Adipose tissue (tissue), 3 donors: ENCODE results near the gene ARL2BP. TPM values are rescaled to one million over a fixed set of nuclear protein-coding genes. Genes with fewer than 3 reads are reported as not detected.

Experiments
- H3K27ac ChIP-seq: one replicate; pipeline ENCODE4 v1.5.1; 2013; ENCODE audit warnings: low read depth, low read length
- WGBS, 3 donors: extraction: QIAGEN DNeasy Blood & Tissue Kit; methylation state at CpG; one replicate each; pipeline ENCODE4 v1.1.7; 2013; 5-methylcytosine and 5-hydroxymethylcytosine counted together
- polyA plus RNA-seq, 3 donors: library from polyadenylated mRNA; stranded (reverse); fragments of 200-250 nt; gene quantifications; one replicate each; pipeline ENCODE4 v1.2.3, GENCODE V29; 2013
- donor health status: healthy with polysubstance abuse.
- donor health status: Bipolar disorder and iron deficiency.
- donor health status: healthy.

The ARL2BP gene
- polyA plus RNA-seq, 3 donors: 17.4 to 57.9 (median 35.5) TPM

DNA sequence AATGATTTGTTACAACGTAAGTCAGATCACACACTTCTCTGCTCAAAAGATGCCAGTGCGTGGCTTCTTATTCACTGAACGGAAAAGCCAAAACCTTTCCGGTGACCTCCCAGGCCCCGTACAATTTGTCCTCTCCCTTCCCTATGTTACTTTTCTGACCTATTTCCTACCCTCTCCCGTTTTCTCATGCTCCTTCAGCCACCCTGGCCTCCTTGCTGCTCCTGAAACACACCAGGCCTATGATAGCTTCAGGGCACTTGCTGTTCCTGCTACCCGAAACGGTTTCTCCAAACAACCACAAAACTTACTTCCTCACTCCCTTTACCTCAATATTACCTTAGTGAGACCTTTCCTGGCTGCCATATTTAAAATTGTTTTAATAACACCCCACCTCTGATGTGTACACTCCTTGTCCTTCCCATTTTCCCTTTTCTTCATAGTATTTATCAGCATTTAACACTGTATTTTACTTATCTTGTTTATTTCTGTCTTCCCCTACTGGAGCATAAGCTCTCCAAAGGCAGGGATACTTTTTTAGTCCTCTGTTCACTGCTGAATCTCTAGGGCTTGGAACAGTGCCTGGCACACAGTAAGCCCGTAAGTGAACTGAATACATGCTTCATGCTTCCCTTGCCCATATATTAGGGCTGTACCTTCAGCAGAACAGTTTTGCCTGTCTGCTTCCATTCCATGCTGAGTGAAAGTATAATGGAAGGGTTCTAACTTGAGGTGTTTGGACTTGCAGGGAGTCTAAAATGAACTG, 10.9 kb upstream of the ARL2BP start:
- 92 to 93% (median 93%) methylated on average over 9 of the region's 9 CpGs for WGBS, 3 donors
- no peak overlapping the region for H3K27ac ChIP-seq

DNA sequence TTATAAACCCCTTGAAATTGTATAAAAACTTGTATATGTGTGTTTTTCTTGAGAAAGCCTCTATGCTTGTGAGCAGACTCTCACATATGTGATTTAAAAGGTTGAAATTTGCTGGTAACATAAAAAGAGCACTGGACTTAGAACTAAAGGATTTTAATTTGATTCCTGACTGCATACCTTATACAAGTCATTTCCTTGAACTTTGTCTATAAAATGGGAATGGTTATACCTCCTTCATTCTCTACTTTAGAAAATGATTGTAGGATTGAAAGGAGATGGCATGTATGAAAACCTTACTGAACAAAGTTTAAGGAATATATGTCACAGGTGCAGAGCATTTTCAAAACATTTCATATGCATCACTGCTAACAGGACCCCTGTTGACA, 10.4 kb upstream of the ARL2BP start:
- no peak overlapping the region for H3K27ac ChIP-seq

DNA sequence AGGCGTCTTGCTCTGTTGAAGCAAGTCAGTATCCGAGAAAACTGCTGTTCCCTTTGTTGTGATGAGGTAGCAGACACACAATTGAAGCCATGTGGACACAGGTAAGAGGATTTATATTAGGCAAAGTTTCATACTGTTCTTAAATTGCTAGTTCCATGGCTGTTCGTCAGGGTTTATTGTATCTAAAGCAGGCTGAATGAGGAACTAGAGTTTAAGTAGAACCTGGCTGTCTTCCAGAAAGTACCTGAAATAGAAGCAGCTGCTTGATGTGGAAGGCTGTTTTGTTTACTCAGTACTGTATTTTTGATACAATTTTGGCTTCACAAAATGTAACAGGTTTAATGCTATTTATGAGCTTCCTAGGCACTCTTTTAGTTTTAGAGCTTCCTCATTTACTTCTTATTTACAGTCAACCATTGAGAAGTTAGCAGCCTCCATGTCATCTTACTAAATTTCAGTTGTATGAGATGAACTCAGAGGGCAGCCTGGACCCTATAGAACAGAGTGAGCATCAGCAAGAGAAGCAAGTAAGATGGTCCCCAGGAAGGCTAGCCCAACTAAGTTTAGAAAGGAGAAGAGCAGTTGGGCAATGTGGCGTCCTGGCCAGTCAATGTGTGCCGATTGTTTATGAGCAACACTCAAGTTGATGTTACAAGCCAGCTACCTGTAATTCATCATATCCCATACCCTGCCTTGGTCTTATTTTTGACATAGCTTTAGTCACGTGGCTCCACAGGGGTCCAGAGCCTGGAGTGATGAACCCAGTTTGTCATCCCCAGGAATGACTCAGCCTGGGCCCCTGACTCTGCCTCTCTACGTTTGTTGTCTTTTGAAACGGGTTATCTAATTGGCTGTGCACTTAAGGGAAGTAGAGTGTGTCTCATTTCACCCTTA, 9.7 kb upstream of the ARL2BP start:
- no peak overlapping the region for H3K27ac ChIP-seq
- 64 to 84% (median 79%) methylated on average over 8 of the region's 8 CpGs for WGBS, 3 donors

DNA sequence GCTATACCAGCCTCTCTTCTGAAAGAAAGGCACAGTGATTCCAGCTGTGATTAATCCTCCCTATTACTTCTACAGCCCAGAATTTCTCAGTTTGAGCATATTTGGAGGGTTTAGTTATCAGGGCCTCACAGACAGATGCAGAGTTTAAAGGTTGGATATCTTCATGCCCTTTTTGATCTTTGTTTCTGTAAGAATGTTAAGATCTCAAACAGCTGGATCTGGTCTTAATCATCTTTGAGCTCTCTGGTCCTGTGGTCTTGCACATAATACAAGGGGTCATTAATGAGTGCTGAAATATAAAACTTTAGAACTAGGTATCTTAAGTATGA, 9.1 kb upstream of the ARL2BP start:
- H3K27ac ChIP-seq: no peak overlapping the region

DNA sequence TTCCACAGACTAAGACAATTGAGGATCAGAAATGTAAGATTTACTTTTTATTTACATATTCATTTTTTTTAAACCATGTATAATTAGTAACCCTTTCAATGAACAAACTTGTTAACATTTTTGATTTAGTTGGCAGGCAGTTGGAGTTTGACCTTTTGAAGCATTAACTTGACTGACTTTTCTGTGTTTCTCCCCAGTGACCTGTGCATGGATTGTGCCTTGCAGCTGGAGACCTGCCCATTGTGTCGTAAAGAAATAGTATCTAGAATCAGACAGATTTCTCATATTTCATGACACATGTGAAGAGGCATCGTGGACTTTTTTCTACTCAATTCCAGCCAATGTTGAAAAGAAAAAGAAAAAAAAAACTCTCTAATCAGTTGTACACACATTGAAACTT, 6.4 kb upstream of the ARL2BP start:
- 56 to 83% (median 79%) methylated on average over 2 of the region's 2 CpGs for WGBS, 3 donors
- H3K27ac ChIP-seq: no peak overlapping the region

DNA sequence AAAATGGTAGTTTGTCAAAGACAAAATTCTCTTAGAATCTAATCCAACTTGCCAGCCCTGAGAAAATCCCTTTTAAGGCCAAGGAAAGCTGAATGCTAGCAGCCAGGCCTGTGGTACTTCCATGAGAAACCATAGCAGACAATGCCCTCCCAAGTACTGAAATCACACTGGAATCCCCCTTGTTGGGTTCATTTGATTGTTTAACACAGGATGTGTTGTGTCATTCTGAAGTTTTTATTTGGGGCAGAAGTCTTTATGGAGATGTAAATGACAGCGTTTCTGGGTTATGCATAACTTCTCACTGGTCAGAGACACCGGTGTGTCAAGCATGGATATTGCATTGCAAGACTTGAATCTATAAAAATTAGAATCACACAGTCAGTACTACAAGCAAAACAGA, 6.0 kb upstream of the ARL2BP start:
- H3K27ac ChIP-seq: no peak overlapping the region
- WGBS, 3 donors: 62 to 81% (median 62%) methylated on average over 2 of the region's 2 CpGs

DNA sequence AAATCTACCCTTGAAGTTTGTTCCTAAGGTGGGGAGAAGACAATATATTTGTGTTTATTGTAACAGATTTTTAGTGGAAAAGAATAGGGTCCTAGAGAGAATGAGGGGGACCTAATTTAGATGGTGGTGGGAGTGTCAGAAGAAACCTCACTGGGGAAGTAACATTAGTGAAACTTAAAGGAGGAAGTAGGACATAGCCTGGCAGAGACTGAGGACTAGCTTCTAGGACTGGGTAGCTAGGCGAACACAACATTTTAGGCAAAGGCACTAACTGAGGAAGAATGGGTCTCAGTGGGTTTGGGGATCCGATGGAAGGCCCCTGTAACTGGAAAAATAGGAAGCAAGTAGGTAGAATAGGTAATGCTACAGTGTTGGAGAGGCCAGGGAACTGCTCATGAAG, 4.2 kb upstream of the ARL2BP start:
- H3K27ac ChIP-seq: no peak overlapping the region
- WGBS, 3 donors: 80 to 95% (median 93%) methylated on average over 2 of the region's 2 CpGs

DNA sequence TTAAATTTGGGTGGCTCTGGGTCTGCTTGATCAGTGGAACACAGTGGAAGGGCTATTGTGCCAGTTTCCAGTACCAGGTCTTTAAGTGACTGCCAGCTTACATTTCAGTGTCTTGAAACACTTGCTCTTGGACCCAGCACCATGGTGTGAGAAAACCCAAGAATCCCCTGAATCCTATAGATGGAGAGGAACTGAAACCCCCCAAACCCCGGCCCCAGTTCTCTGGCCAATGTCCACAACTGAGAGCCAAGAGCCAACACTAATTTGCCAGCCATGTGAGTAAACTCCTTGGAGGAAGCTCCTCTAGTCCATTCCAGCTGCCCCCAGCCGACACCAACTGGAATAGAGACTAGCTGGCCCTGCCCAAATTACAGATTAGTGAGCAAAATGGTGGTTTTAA, 2.4 kb upstream of the ARL2BP start:
- H3K27ac ChIP-seq: no peak overlapping the region
- 88 to 94% (median 91%) methylated on average over 2 of the region's 2 CpGs for WGBS, 3 donors

DNA sequence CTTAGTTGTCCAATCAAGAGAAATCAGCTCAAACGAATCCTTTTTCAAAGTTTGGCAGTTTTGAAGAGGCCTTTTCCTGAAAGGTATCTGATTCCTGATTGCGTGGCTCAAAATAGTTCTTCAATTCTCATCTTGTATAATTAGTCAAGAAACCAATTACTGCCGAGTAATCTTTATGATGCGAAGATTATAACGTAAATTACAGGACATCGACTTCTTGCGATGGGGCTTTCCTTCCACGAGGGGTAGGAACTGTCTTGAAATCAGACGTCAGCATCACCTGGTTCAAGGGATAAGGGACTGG, 644 bp upstream of the ARL2BP start:
- no peak overlapping the region for H3K27ac ChIP-seq
- WGBS, 3 donors: 7 to 10% (median 8%) methylated on average over 9 of the region's 9 CpGs

DNA sequence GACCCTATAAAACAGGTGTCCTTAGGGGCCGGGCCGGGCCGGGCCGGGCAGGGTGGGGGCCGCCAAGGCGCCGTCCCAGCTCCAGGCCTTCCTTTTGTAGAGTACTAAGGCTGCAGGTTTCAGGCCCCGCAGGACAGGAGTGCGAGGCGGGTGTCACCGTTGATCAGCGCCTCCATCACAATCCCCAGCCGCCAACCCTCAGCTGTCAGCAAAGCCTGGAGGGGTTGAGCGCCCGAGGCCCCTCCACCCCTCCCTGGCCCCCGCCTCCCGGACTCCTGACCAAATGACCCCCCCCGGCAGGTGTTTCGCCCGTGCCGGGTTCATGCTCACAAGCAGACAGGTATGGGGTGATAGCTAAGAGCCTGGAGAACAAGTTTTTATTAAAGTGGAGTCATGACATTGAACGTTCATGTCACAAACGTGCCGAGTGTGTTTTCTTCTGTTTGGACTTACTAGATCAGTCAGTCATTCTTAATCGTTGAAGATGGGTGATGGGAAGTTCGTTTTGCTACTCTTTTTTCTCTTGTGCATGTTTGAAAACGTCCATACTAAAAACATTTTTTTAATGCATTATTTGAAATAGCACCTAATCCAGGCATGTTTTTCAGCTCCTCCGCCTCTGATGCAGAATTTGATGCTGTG, 534 bp downstream of the ARL2BP start:
- WGBS, 3 donors: 4% methylated on average over 25 to 28 of the region's 28 CpGs

DNA sequence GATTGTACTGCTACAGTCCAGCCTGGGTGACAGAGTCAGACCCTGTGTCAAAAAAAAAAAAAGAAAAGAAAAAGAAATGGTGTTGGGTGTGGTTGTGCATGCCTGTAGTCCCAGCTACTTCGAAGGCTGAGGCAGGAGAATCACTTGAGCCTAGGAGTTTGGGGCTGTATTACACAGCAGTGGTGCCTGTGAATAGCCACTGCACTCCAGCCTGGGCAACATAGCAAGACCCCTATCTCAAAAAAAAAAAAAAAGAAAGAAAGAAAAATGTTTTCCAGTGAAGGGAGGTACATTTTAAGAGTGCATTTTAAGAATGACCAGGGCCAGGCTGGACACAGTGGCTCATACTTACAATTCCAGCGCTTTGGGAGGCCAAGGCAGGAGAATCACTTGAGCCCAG, 6.3 kb downstream of the ARL2BP start:
- 94 to 98% (median 98%) methylated on average over 2 of the region's 2 CpGs for WGBS, 3 donors
- no peak overlapping the region for H3K27ac ChIP-seq

More for the DNA sequence above, 534 bp downstream of the ARL2BP start:
- H3K27ac ChIP-seq: peak overlapping the region; percentile 71

DNA sequence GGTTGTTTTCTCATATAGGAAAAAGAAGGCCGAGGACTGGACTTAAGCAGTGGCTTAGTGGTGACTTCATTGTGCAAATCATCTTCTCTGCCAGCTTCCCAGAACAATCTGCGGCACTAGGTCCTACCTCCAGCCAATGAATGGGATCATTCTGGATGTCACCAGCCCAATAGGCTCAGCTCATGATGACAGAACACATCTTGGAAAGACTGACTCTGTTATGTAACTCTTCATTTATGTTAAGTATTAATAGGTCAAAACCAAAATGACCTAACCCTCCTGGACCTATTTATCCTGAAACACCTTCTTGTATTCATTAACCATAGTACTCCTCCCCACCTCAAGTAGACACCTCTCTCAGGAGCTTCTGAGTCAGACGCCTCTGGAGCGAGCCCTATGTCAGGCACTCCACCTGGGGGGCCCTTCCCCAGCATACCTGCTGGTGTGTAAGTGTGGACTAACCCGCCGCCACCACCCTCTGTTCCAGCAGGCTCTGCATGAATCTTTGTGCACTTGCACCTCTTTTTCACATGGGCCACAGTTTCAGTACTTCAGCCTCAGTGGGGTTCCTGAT, 7.2 kb downstream of the ARL2BP start:
- WGBS, 3 donors: 72 to 95% (median 93%) methylated on average over 6 of the region's 6 CpGs
- H3K27ac ChIP-seq: no peak overlapping the region

DNA sequence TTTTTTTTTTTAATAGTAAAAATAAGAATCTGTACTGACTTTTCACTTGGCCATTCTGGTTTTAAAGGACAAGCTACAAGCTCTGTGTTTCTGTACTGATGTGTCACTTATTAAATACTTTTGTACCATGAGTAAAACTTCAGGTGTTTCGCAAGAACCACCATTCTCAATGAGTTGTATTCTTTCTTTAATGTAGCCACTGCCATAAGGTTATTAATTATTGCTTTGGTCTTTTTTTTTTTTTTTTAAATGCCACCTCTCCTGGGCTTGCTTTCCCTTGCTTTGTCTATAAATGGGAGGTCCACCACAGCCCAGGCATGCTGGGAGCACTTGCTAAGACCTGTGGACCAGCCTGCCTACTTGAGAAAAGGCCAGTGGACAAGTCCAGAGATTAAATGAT, 8.4 kb downstream of the ARL2BP start:
- 76 to 100% (median 100%) methylated on average over 1 of the region's 1 CpG for WGBS, 3 donors
- no peak overlapping the region for H3K27ac ChIP-seq

DNA sequence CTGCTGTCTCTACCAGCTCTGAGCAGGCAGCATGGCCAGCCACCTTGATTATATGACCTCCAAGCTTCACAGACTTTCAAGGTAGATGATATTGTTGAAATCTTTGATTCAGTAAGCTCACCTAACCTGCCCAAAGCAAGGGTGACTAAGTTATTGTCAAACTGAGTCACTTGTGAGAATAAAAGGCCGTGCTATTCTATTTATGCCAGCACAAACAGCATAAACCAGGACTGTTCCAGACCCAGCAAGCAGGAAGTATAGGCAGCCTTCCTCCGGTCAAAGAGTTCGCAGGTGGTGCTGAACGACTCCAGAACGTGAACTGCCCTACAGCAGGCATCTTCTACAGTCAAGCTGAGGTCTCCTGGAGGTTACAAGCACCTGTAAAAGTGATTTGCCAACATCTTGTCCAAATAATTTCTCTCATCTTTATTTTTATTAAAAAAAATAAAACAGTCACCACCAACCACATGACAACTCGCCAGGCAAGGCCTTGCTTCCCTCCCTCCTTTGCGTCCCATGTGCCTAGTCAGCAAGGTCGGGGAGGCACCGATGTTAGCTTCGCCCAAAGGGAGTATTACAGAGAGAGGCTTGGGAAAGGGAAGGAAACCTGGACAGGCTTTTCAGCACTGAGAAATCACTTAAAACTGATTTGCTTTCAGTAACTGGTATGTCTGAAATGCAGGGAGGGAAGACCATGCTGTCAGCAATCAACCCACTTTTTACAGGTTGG, 10.8 kb downstream of the ARL2BP start:
- 85 to 91% (median 85%) methylated on average over 10 of the region's 10 CpGs for WGBS, 3 donors
- H3K27ac ChIP-seq: no peak overlapping the region

DNA sequence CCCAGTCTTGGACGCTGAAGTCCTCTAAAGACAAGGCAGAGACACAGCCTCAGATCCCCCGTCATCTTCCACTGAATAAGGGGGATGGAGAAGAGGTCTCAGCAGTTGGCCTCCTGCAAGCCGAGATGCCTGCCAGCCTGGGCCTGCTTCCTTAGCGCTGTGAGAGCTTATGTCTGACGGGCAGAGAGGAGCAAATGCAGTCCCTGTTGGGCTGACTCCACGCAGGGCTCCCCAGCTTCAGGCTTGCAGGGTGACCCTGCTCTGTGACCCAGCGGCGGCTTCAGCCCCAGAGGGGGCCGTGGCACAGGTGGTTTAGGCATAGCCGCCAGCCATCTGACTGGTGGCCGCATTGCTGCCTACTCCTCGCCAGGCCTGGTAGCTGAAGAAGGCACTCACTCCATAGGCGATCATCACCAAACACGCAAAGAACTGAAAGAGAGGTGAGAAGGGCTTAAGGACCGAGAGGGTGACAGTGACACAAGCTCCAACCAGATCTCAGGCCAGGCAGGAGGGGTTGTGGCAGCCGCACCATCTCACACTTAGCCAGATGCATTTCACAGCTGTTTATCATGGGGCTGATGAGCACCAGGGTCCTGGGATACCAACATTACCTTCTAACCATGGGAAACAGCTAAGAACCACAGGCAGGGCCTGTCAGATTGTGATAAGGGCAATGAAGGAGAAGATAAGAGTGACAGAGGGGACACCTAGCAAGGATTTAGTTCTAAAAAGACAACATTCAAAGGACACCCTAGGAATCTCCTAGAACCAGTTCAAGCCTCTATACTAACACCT, 11.7 kb downstream of the ARL2BP start:
- H3K27ac ChIP-seq: no peak overlapping the region
- whole genome bisulfite sequencing, 3 donors: 89 to 93% (median 91%) methylated on average over 16 of the region's 16 CpGs

DNA sequence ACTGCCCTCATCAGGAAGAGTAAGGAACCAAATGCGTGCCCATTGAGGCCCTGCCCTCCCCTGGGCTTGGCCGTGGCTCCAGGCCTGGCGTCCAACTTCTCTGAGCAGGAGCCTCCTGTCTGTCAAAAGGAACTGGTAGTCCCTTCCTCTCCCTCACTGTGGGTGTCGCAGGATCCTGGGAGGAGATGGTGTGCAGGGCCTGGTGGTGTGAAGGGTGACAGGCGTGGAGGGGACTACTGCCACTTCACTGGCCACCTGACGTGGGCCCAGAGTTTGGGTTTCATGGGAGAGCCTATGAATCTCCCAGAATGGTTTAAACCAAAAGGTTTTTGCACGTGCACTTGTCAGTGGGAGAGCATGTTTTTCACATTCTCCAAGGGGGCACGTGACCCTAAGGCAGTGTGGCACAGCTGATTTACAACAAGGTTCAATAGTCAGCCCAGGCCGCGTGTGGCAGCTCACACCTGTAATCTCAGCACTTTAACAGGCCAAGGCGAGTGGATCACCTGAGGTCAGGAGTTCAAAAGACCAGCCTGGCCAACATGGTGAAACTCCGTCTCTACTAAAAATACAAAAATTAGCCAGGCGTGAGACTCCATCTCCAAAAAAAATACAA, 12.5 kb downstream of the ARL2BP start:
- H3K27ac ChIP-seq: no peak overlapping the region
- WGBS, 3 donors: 84 to 89% (median 85%) methylated on average over 13 of the region's 13 CpGs

DNA sequence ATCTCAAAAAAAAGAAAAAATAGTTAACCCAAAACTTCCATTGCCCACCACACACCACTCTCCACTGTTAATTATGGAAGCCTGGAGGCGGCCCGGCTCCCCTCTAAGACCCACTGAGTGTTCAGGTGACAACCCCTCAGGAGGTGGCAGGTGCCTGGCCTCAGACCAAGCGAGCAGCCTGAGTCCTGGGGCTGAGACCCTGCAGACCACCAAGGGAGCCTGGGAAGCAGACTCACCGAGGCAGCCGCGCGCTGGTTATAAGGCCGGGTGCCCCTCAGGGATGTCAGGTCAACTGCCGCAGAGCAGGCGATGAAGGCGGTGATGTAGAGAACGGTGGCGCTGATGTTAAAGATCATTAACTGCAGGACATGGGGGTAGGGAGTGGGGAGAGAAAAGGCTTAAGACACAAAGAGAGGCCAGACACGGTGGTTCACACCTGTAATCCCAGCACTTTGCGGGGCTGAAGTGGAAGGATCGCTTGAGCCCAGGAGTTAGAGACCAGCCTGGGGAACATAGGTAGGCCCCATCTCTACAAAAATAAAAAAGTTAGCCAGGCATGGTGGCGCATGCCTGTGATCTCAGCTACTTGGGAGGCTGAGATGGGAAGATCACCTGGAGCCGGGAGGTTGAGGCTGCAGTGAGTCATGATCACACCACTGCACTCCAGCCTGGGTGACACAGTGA, 13.3 kb downstream of the ARL2BP start:
- 96 to 99% (median 96%) methylated on average over 18 of the region's 18 CpGs for WGBS, 3 donors
- no peak overlapping the region for H3K27ac ChIP-seq
